ENCODE results near the gene MYO5A. TPM values are rescaled to one million over a fixed set of nuclear protein-coding genes. Genes with fewer than 3 reads are reported as not detected.

MYO5A gene
- total and polyA plus RNA-seq, 10 of the 15 experiments (the other 5 are each of a cell fraction or from before 2014, with no cell fraction given), result 4.2 to 42.9 (median 31.1) TPM

- no peak overlapping the region for H2AFZ ChIP-seq (ENCODE audit: control insufficient read depth, low read depth, low read length)
- H3K9ac ChIP-seq (ENCODE audit: control insufficient read depth, insufficient read depth, low read length), result no peak overlapping the region
- H4K20me1 ChIP-seq (ENCODE audit: control insufficient read depth, insufficient read depth), result no peaks in the 10 kb centered on the region
- peaks cover 4% of the 10 kb centered on the region; the same call in 1 of the 2 replicates for H3K79me2 ChIP-seq (ENCODE audit: control insufficient read depth, insufficient read depth, low read length)
- H3K4me2 ChIP-seq (ENCODE audit: control insufficient read depth, insufficient read depth), result no peak overlapping the region
- ChIA-PET POLR2A (no interaction called here), RAD21 (ENCODE audit: unreplicated experiment) (interaction anchor here (0.6 to 1.7 kb wide), 2 partner anchors 26 to 36 kb away, joined by 3 to 4 read pairs; no protein-coding TSS in a partner anchor), SMC1A (ENCODE audit: uncharacterized antibody, unreplicated experiment) (interaction anchor here (0.6 to 2.7 kb wide), 7 partner anchors 8 to 557 kb away, joined by 3 to 10 read pairs (median 6); no protein-coding TSS in a partner anchor), CTCF (interaction anchor here (0.7 to 1.8 kb wide), 2 partner anchors 16 to 20 kb away, joined by 3 read pairs; no protein-coding TSS in a partner anchor)
- ATAC-seq (no peak), DNase-seq (ENCODE audit: low read depth, low spot score) (no peak), FAIRE-seq (no peak)
- intact Hi-C loops (cut with micrococcal nuclease; ENCODE audit: unreplicated experiment), result no loop called here
- H3K36me3 ChIP-seq (ENCODE audit: control insufficient read depth in 2 of 2, insufficient read depth in 2 of 2, low read length in 1 of 2), result no peaks in the 10 kb centered on the region; a peak in 1 of 4 replicates
- H3K4me3 ChIP-seq, result no peak overlapping the region
- in situ Hi-C loops (cut with MboI), result no loop called here
- peaks cover 12% of the 10 kb centered on the region for H3K4me1 ChIP-seq (ENCODE audit: control insufficient read depth, insufficient read depth, low read length)
- no peaks in the 10 kb centered on the region; the same call in 2 of the 3 replicates for H3K9me3 ChIP-seq (replicated peaks; ENCODE audit: control insufficient read depth, insufficient read depth, low read length)
- H3K27me3 ChIP-seq (replicated peaks in 1 of 2; ENCODE audit: control insufficient read depth in 2 of 2, insufficient read depth in 2 of 2, low read length in 1 of 2), result no peaks in the 10 kb centered on the region
- H3K27ac ChIP-seq (ENCODE audit: control insufficient read depth, insufficient read depth), result peak overlapping the region; percentile 25
- TF ChIP-seq LARP7 (IDR thresholded peaks at IDR 0.05), result no peak
- TF ChIP-seq DPF2 (IDR thresholded peaks at IDR 0.05), result no peak
- no peak for TF ChIP-seq RBBP5 (conservative IDR thresholded peaks at IDR 0.05)
- TF ChIP-seq IKZF1 (conservative IDR thresholded peaks at IDR 0.05), result no peak
- no peak for TF ChIP-seq ZBED1 (IDR thresholded peaks at IDR 0.05; ENCODE audit: borderline replicate concordance)
- no peak for TF ChIP-seq ZNF687 (IDR thresholded peaks at IDR 0.05)
- no peak for TF ChIP-seq SIX5 (IDR thresholded peaks at IDR 0.05; ENCODE audit: low read depth, low read length, severe bottlenecking)
- no peak for TF ChIP-seq TCF7 (IDR thresholded peaks at IDR 0.05; ENCODE audit: borderline replicate concordance)
- no peak for TF ChIP-seq RELA (IDR thresholded peaks at IDR 0.05; ENCODE audit: borderline replicate concordance, partially characterized antibody)
- TF ChIP-seq NFIC (IDR thresholded peaks at IDR 0.05; ENCODE audit: low read depth, low read length), result no peak
- no peak for TF ChIP-seq CUX1 (IDR thresholded peaks at IDR 0.05; ENCODE audit: insufficient replicate concordance, low read depth, low read length)
- BruUV-seq (replicated peaks), result no TSS peak
Observed at GRCh38 chr15:52437646-52438045, 91.0 kb downstream of the MYO5A start.
